Dermis microvascular lymphatic vessel endothelial cell (primary cell): ENCODE measurements around the gene BRD4. TPM values are rescaled to one million over a fixed set of nuclear protein-coding genes. Genes with fewer than 3 reads are reported as not detected.
A peak's percentile ranks its signal among the peaks of the same experiment; 100 is the strongest.

Experiments used
- DNase-seq, 2 donors: peaks; one replicate each; pipeline versions ENCODE4 v3.0.0 to v3.0.0-alpha.2; 2010; ENCODE audit warnings: low read depth in 2 of 2
- total RNA-seq: library from RNA; depleted of rRNA; stranded (reverse); fragments of >200 nt; gene quantifications from 2 replicates; pipeline ENCODE4 v1.2.1, GENCODE V29; 2014

BRD4 gene
- total RNA-seq, 1 donor from 2014 or later: 7.4 TPM

GRCh38 chr19:15249972-15250639, 82.2 kb downstream of the BRD4 start:
- peak; percentile 82 to 88 for DNase-seq

GRCh38 chr19:15249528-15249874, 82.8 kb downstream of the BRD4 start:
- DNase-seq: no peak

- DNase-seq: peak; percentile 54 to 87
Observed at GRCh38 chr19:15248648-15249527, 83.5 kb downstream of the BRD4 start.

GRCh38 chr19:15248106-15248505, 84.2 kb downstream of the BRD4 start:
- DNase-seq: no peak

GRCh38 chr19:15247107-15248014, 85.0 kb downstream of the BRD4 start:
- DNase-seq: no peak

- no peak for DNase-seq
Observed at GRCh38 chr19:15246198-15246481, 86.2 kb downstream of the BRD4 start.

- no peak for DNase-seq
Observed at GRCh38 chr19:15245370-15246197, 86.8 kb downstream of the BRD4 start.

GRCh38 chr19:15244808-15245207, 87.5 kb downstream of the BRD4 start:
- DNase-seq: no peak

GRCh38 chr19:15244106-15244803, 88.1 kb downstream of the BRD4 start:
- no peak for DNase-seq

- no peak for DNase-seq
Observed at GRCh38 chr19:15243236-15243957, 88.9 kb downstream of the BRD4 start.

GRCh38 chr19:15241259-15241910, 91.0 kb downstream of the BRD4 start:
- no peak for DNase-seq

- DNase-seq: no peak
Observed at GRCh38 chr19:15240515-15240914, 91.8 kb downstream of the BRD4 start.

- no peak for DNase-seq
Observed at GRCh38 chr19:15239337-15239949, 92.9 kb downstream of the BRD4 start.

- no peak for DNase-seq
Observed at GRCh38 chr19:15238639-15239155, 93.6 kb downstream of the BRD4 start.

- no peak for DNase-seq
Observed at GRCh38 chr19:15237759-15238638, 94.3 kb downstream of the BRD4 start.

- no peak for DNase-seq
Observed at GRCh38 chr19:15236886-15237285, 95.5 kb downstream of the BRD4 start.

- DNase-seq: no peak
Observed at GRCh38 chr19:15235781-15236180, 96.6 kb downstream of the BRD4 start.
